ENCODE results near the gene HMCN2.

The HMCN2 gene

DNA sequence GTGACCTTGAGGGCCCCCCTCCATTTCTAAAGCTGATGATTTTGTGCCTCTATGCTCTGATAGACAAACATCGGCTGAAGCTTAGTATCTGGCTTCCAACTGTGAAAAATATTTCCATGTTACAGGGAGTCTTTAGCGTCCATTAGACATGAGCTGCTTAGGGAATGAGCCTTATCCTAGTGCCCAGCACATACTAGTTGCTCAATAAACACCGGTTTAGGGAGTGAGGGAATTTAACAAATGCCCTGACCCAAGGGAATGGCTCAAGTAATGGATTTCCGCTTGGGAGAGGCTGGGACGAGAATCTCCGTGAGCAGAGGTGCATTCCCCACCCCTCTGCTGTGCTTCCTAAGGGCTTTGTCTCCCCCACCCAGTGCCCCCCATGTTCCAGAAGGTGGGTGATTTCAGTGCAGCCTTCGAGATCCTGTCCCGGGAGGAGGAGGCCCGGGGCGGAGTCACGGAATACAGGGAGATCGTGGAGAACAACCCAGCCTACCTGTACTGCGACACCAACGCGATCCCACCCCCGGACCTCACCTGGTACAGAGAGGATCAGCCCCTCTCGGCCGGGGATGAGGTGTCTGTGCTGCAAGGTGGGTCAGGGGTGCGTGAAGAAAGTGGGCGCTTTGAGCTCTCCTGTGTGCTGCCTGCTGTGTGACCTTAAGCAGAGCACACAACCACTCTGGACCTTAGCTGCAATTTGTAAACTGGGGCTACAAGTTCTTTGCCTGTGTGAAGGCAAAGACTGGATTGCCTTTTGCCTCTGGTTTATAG, 113.5 kb downstream of the HMCN2 start:
- Histone ChIP-seq H3K4me1 (ENCODE audit: control insufficient read depth in 1 of 2, insufficient read depth in 2 of 2, low read length in 2 of 2) (no peaks in the 10 kb centered on the region), H3K9me3 (ENCODE audit: control insufficient read depth in 1 of 2, low read length in 2 of 2) (no peaks in the 10 kb centered on the region), H3K27me3 (ENCODE audit: low read depth, low read length) (no peaks in the 10 kb centered on the region), H3K4me3 (ENCODE audit: low read depth in 1 of 2, low read length in 2 of 2) (no peak overlapping the region), H3K27ac (ENCODE audit: low read length) (no peak overlapping the region), H3K36me3 (ENCODE audit: control insufficient read depth in 1 of 2, insufficient read depth in 2 of 2, low read length in 2 of 2) (peaks cover 0 to 52% of the 10 kb centered on the region in 2 donors)

DNA sequence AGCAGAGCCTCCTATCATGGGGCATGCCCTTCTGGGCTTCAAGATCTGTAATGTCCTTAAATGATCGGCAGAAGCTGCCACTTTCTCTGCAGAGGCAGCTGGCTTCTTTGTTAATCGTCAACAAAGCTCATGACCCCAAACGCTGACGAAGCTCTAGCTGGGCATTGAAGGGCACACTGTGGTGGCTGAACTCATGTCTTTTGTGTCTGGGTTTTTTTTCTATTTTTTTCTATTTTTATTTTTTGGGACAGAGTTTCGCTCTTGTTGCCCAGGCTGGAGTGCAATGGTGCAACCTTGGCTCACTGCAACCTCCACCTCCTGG, 114.0 kb downstream of the HMCN2 start:
- H3K36me3 ChIP-seq (ENCODE audit: control insufficient read depth in 1 of 2, insufficient read depth in 2 of 2, low read length in 2 of 2) = peaks cover 0 to 53% of the 10 kb centered on the region in 2 donors
- H3K27ac ChIP-seq (ENCODE audit: low read length) = no peak overlapping the region
- H3K4me1 ChIP-seq (ENCODE audit: control insufficient read depth in 1 of 2, insufficient read depth in 2 of 2, low read length in 2 of 2) = no peaks in the 10 kb centered on the region
- no peaks in the 10 kb centered on the region for H3K9me3 ChIP-seq (ENCODE audit: control insufficient read depth in 1 of 2, low read length in 2 of 2)
- no peak overlapping the region for H3K4me3 ChIP-seq (ENCODE audit: low read depth in 1 of 2, low read length in 2 of 2)
- no peaks in the 10 kb centered on the region for H3K27me3 ChIP-seq (ENCODE audit: low read depth, low read length)

DNA sequence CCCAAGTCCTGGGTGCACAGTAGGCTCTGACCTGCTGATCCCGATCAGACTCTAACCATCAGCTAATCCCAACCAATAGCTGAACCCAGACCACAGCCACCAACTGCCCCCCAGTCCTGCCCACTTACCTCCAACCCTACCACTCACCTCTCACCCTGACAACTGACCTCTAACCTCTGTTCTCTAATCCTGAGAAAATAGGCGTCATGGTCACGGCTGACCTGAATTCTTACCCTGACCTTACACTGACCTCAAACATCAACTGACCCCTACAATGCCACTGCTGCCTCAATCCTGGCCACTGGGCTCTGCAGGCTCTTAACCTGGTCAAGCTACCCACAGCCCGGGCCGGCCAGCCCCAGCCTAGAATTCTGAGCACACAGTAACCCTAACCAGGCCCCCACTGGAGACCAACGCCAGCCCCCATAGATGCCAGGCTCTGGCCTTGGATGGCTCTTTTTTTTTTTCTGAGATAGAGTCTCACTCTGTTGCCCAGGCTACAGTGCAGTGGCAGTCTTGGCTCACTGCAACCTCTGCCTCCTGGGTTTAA, 115.4 kb downstream of the HMCN2 start:
- Histone ChIP-seq H3K4me1 (ENCODE audit: control insufficient read depth in 1 of 2, insufficient read depth in 2 of 2, low read length in 2 of 2) (no peaks in the 10 kb centered on the region), H3K36me3 (ENCODE audit: control insufficient read depth in 1 of 2, insufficient read depth in 2 of 2, low read length in 2 of 2) (peaks cover 0 to 51% of the 10 kb centered on the region in 2 donors), H3K27ac (ENCODE audit: low read length) (no peak overlapping the region), H3K9me3 (ENCODE audit: control insufficient read depth in 1 of 2, low read length in 2 of 2) (no peaks in the 10 kb centered on the region), H3K4me3 (ENCODE audit: low read depth in 1 of 2, low read length in 2 of 2) (no peak overlapping the region), H3K27me3 (ENCODE audit: low read depth, low read length) (no peaks in the 10 kb centered on the region)

DNA sequence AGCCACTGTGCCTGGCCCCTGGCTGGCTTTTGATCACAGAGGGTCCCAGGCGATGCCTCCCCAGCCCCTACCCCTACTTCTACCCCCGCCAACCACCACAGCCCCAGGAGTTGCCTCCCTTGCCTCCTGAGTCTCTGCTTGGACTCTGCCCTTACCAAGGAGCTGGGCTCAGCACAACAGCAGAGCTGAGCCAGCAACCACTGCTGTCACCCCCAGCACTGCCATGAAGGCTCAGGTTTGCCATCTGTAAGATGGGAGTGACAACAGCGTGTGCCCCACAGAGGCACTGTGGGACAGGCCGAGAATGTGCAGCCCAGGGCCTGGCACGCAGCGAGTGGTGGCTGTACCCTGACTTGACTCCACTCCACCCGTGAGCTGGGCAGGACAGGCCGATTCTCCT, 116.1 kb downstream of the HMCN2 start:
- Histone ChIP-seq H3K27me3 (ENCODE audit: low read depth, low read length) (no peaks in the 10 kb centered on the region), H3K4me1 (ENCODE audit: control insufficient read depth in 1 of 2, insufficient read depth in 2 of 2, low read length in 2 of 2) (no peaks in the 10 kb centered on the region), H3K27ac (ENCODE audit: low read length) (no peak overlapping the region), H3K4me3 (ENCODE audit: low read depth in 1 of 2, low read length in 2 of 2) (no peak overlapping the region), H3K9me3 (ENCODE audit: control insufficient read depth in 1 of 2, low read length in 2 of 2) (no peaks in the 10 kb centered on the region), H3K36me3 (ENCODE audit: control insufficient read depth in 1 of 2, insufficient read depth in 2 of 2, low read length in 2 of 2) (peaks cover 0 to 52% of the 10 kb centered on the region in 2 donors)

DNA sequence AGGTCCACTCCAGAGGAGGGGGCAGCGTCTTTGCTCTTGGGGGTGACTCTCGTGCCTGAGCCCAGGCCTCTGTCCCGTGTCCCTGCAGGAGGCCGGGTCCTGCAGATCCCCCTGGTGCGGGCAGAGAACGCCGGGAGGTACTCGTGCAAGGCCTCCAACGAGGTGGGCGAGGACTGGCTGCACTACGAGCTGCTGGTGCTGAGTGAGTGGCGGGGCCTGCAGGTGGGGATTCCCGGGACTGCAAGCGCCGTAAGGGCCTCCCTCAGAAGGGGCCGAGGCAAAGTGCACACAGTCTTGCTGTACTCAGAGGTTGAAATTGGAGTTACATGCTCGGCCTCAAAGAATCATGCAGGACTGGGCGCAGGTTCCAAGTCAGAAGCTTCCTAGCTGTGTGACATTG, 116.5 kb downstream of the HMCN2 start:
- Histone ChIP-seq H3K27me3 (ENCODE audit: low read depth, low read length) (no peaks in the 10 kb centered on the region), H3K4me3 (ENCODE audit: low read depth in 1 of 2, low read length in 2 of 2) (no peak overlapping the region), H3K36me3 (ENCODE audit: control insufficient read depth in 1 of 2, insufficient read depth in 2 of 2, low read length in 2 of 2) (peaks cover 0 to 56% of the 10 kb centered on the region in 2 donors), H3K4me1 (ENCODE audit: control insufficient read depth in 1 of 2, insufficient read depth in 2 of 2, low read length in 2 of 2) (no peaks in the 10 kb centered on the region), H3K27ac (ENCODE audit: low read length) (no peak overlapping the region), H3K9me3 (ENCODE audit: control insufficient read depth in 1 of 2, low read length in 2 of 2) (no peaks in the 10 kb centered on the region)

DNA sequence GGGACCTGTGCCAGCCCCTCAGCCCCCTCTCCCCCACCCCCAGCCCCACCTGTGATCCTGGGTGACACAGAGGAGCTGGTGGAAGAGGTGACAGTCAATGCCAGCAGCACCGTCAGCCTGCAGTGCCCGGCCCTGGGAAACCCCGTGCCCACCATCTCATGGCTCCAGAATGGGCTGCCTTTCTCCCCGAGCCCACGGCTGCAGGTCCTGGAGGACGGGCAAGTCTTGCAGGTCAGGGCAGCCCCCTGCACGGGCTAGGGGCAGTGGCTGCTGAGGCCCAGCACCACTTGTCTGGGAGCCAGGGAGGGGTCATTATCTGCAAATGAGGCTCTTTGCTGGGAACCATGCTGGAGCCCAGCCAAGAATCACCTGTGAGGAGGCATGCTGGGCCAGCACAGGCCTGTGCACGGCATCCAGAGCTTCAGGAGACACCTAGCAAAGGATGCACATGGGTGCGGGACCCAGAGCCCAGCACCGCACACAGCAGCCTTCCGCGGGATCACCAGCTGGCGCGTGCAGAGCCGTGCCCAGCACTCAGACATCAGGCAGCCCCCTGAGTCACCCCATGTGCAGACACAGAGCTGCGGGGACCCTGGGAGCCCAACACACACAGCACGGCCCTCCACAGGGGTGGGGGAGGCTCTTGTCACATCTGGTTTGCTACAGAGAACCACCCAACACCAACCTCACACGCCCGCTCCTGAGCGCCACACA, 117.2 kb downstream of the HMCN2 start:
- Histone ChIP-seq H3K36me3 (ENCODE audit: control insufficient read depth in 1 of 2, insufficient read depth in 2 of 2, low read length in 2 of 2) (peaks cover 0 to 58% of the 10 kb centered on the region in 2 donors), H3K4me1 (ENCODE audit: control insufficient read depth in 1 of 2, insufficient read depth in 2 of 2, low read length in 2 of 2) (no peaks in the 10 kb centered on the region), H3K4me3 (ENCODE audit: low read depth in 1 of 2, low read length in 2 of 2) (no peak overlapping the region), H3K9me3 (ENCODE audit: control insufficient read depth in 1 of 2, low read length in 2 of 2) (no peaks in the 10 kb centered on the region), H3K27me3 (ENCODE audit: low read depth, low read length) (no peaks in the 10 kb centered on the region), H3K27ac (ENCODE audit: low read length) (no peak overlapping the region)

DNA sequence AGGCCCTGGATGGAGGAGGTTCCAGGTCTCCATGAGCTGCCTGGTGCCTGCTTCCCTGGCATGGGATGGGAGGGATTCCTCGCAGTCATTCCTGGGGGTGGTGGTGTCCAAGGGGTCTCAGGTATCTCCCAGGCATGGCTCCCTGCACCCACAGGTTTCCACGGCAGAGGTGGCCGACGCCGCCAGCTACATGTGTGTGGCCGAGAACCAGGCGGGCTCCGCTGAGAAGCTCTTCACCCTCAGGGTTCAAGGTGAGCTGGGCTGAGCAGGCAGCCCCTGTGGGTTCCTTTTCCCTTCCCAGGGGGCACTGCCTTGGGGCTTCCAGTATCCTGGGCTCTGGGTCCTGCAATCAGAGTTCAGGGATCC, 117.8 kb downstream of the HMCN2 start:
- Histone ChIP-seq H3K27me3 (ENCODE audit: low read depth, low read length) (no peaks in the 10 kb centered on the region), H3K9me3 (ENCODE audit: control insufficient read depth in 1 of 2, low read length in 2 of 2) (no peaks in the 10 kb centered on the region), H3K4me1 (ENCODE audit: control insufficient read depth in 1 of 2, insufficient read depth in 2 of 2, low read length in 2 of 2) (no peaks in the 10 kb centered on the region), H3K4me3 (ENCODE audit: low read depth in 1 of 2, low read length in 2 of 2) (no peak overlapping the region), H3K36me3 (ENCODE audit: control insufficient read depth in 1 of 2, insufficient read depth in 2 of 2, low read length in 2 of 2) (peaks cover 0 to 61% of the 10 kb centered on the region in 2 donors), H3K27ac (ENCODE audit: low read length) (no peak overlapping the region)

DNA sequence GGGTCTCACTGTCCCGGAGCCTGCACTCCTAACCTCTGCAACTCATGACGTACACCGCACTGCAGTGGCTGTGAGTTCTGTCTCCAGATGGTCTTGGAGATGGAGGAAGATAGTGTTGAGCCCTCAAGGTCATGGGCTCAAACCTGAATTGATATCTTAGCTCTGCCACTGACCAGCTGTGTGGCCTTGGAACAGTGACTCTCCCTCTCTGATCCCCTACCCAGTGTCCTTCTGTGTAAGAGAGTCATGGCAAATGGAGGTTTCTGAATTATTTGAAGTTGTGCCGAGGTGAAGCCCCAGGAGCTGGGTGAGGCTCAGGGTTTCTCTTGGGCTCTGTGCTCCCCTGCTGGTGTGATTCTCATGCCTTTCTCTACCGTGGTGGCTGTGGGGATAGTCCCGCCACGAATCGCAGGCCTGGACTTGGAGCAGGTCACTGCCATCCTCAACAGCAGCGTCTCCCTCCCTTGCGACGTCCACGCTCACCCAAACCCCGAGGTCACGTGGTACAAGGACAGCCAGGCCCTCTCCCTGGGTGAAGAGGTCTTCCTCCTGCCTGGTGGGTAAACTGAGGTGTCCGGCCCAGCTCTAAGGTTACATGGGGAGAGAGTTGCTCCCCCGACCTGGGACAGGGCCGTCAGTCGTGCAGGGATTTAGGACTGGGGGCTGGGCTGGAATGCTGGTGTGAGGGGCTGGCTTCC, 118.6 kb downstream of the HMCN2 start:
- Histone ChIP-seq H3K4me3 (ENCODE audit: low read depth in 1 of 2, low read length in 2 of 2) (no peak overlapping the region), H3K27me3 (ENCODE audit: low read depth, low read length) (no peaks in the 10 kb centered on the region), H3K9me3 (ENCODE audit: control insufficient read depth in 1 of 2, low read length in 2 of 2) (no peaks in the 10 kb centered on the region), H3K36me3 (ENCODE audit: control insufficient read depth in 1 of 2, insufficient read depth in 2 of 2, low read length in 2 of 2) (peaks cover 0 to 64% of the 10 kb centered on the region in 2 donors), H3K27ac (ENCODE audit: low read length) (no peak overlapping the region), H3K4me1 (ENCODE audit: control insufficient read depth in 1 of 2, insufficient read depth in 2 of 2, low read length in 2 of 2) (no peaks in the 10 kb centered on the region)

DNA sequence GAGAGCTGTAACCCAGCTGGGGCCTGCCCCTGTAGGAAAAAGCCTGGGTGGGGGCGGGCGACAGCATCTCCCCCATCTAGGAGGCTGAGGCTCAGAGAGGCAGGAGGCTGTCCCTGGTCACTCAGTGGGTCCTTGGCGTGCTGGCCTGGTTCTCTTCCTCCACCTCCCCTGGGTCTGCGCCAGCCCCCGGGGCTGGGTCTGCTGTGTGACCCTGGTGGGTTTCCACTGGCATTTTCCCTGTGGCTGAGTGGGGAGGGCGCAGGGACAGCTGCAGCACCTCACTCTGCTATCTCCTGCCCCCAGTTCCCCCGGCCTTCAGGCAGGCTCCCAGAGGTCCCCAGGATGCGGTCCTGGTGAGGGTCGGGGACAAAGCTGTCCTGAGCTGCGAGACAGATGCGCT, 119.7 kb downstream of the HMCN2 start:
- H3K27ac ChIP-seq (ENCODE audit: low read length) = no peak overlapping the region
- no peak overlapping the region for H3K4me3 ChIP-seq (ENCODE audit: low read depth in 1 of 2, low read length in 2 of 2)
- H3K9me3 ChIP-seq (ENCODE audit: control insufficient read depth in 1 of 2, low read length in 2 of 2) = no peaks in the 10 kb centered on the region
- H3K27me3 ChIP-seq (ENCODE audit: low read depth, low read length) = no peaks in the 10 kb centered on the region
- peaks cover 0 to 58% of the 10 kb centered on the region in 2 donors for H3K36me3 ChIP-seq (ENCODE audit: control insufficient read depth in 1 of 2, insufficient read depth in 2 of 2, low read length in 2 of 2)
- no peaks in the 10 kb centered on the region for H3K4me1 ChIP-seq (ENCODE audit: control insufficient read depth in 1 of 2, insufficient read depth in 2 of 2, low read length in 2 of 2)

DNA sequence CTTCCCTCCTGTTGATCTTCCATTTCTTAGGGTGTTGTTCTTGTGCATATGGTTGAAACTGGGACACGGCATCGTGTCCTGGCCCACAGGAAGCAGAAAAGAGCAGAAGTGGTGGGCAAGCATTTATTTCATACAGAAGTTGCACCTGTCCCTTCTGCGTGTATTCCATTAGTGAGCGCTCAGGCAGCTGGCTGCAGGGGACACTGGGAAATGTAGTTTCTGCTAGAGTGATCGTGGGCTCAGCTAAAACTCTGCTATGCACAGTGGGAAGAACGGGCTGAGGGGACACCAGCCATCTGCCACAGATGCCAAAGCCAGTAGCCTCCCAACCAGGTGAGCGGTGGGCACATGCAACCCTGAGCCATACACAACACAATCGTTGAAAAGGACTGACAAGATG, 121.8 kb downstream of the HMCN2 start:
- Histone ChIP-seq H3K36me3 (ENCODE audit: control insufficient read depth in 1 of 2, insufficient read depth in 2 of 2, low read length in 2 of 2) (peaks cover 0 to 70% of the 10 kb centered on the region in 2 donors), H3K9me3 (ENCODE audit: control insufficient read depth in 1 of 2, low read length in 2 of 2) (no peaks in the 10 kb centered on the region), H3K4me3 (ENCODE audit: low read depth in 1 of 2, low read length in 2 of 2) (no peak overlapping the region), H3K27me3 (ENCODE audit: low read depth, low read length) (no peaks in the 10 kb centered on the region), H3K27ac (ENCODE audit: low read length) (no peak overlapping the region), H3K4me1 (ENCODE audit: control insufficient read depth in 1 of 2, insufficient read depth in 2 of 2, low read length in 2 of 2) (no peaks in the 10 kb centered on the region)

DNA sequence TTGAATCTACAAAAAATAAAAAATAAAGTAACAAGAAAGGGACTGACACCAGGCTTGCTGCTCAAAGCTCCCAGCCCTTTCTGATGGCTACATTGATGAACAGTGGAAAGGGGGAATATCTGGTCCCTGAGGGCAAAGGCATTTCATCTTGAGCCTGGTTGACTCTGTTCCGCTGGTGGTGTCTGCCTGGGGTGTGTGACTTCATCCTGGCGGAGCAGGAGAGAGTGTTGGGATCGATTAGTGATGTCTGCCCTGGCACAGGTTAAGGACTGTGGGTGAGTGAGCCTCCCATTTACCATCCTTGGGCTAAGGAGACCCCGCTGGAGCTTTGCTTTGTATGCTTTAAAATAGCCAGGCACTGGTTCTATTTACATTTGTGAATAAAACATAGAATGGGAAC, 122.3 kb downstream of the HMCN2 start:
- peaks cover 0 to 72% of the 10 kb centered on the region in 2 donors for H3K36me3 ChIP-seq (ENCODE audit: control insufficient read depth in 1 of 2, insufficient read depth in 2 of 2, low read length in 2 of 2)
- H3K27ac ChIP-seq (ENCODE audit: low read length) = no peak overlapping the region
- H3K27me3 ChIP-seq (ENCODE audit: low read depth, low read length) = no peaks in the 10 kb centered on the region
- H3K4me3 ChIP-seq (ENCODE audit: low read depth in 1 of 2, low read length in 2 of 2) = no peak overlapping the region
- no peaks in the 10 kb centered on the region for H3K9me3 ChIP-seq (ENCODE audit: control insufficient read depth in 1 of 2, low read length in 2 of 2)
- no peaks in the 10 kb centered on the region for H3K4me1 ChIP-seq (ENCODE audit: control insufficient read depth in 1 of 2, insufficient read depth in 2 of 2, low read length in 2 of 2)

Measured in muscle layer of duodenum (tissue), 2 donors.